HCT116 (cell line): ENCODE measurements around the gene TTC6.

ENCODE experiments used
- ATF3 ChIP-seq: IDR thresholded peaks from 2 replicates; pipeline ENCODE4 v1.6.1; 2012
- CTCF ChIP-seq, 3 experiments: fragments of 200-600 bp in 1 of 3; sonication (generic) in 1 of 3; IDR thresholded peaks in 2 of 3; conservative IDR thresholded peaks in 1 of 3; 2 replicates each; pipeline ENCODE4 v1.5.1; 2012 to 2017; ENCODE audit warnings: low read depth in 2 of 3, low read length in 2 of 3, antibody characterized with exemption in 1 of 3, borderline replicate concordance in 1 of 3, control low read depth in 1 of 3, mild to moderate bottlenecking in 1 of 3, mixed read lengths in 1 of 3, mixed run types in 1 of 3, moderate library complexity in 1 of 3; ENCODE audit not compliant: insufficient read depth in 1 of 3
- EZH2 ChIP-seq: fragments of 200-600 bp; sonication (generic); IDR thresholded peaks from 2 replicates; pipeline ENCODE4 v1.6.1; 2017; ENCODE audit warnings: antibody characterized with exemption, mixed run types
- POLR2A ChIP-seq: IDR thresholded peaks from 2 replicates; pipeline ENCODE4 v1.7.0; 2011; ENCODE audit warnings: borderline replicate concordance; ENCODE audit not compliant: insufficient read depth, insufficient read length; ENCODE audit errors: extremely low read depth
- POLR2AphosphoS5 ChIP-seq: IDR thresholded peaks from 2 replicates; pipeline ENCODE4 v1.6.1; 2011; ENCODE audit warnings: mild to moderate bottlenecking, low read depth, low read length, moderate library complexity
- REST ChIP-seq: IDR thresholded peaks from 2 replicates; pipeline ENCODE4 v1.6.1; 2012; ENCODE audit warnings: low read depth

GRCh38 chr14:37623426-37623951, 28.1 kb downstream of the TTC6 start:
- TF ChIP-seq POLR2AphosphoS5 (no peak), REST (no peak), CTCF (IDR thresholded peaks at IDR 0.05 in 2 of 3, conservative IDR thresholded peaks at IDR 0.05 in 1 of 3; ENCODE audit: borderline replicate concordance in 1 of 3, insufficient read depth in 1 of 3, low read depth in 2 of 3, low read length in 2 of 3) (no peak), EZH2 (no peak), POLR2A (no peak), ATF3 (no peak)
